Activated naive CD8-positive, alpha-beta T cell treated with anti-CD3 and anti-CD28 coated beads, Interleukin-2, amount 50 U/mL, for 16 hours (primary cell): ENCODE results near the gene CSTF2T.

Experiments
- DNase-seq: peaks from one replicate; pipeline ENCODE4 v3.0.0-alpha.2; 2020; ENCODE audit warnings: low read depth, low spot score

Gene CSTF2T

DNA sequence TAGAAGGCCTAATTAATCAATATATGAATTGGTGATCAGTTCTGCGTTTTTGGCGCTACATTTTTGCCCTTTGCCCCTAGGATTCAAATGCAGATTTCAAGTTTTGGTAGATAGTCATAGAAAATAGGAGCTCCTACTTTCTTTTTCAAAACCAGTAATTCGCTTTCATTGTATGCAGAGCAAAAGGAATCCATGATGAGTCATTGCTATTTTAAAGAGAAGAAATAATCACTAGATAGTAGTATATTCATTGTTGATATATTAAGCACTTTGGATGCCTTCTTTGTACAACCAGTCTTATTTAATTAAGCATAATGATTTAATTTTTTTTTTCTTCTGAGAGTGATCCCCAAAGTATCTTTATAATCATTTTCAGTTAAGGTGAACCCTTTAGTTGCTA lies 50.3 kb downstream of the CSTF2T start:
- no peak for DNase-seq
